IPS-20b (cell line): Measurements from ENCODE around the gene RNF144A.

ENCODE experiments used
- H3K27ac ChIP-seq: one replicate; pipeline ENCODE4 v1.5.1; 2013; ENCODE audit warnings: low read length
- H3K27me3 ChIP-seq: 2 replicates; pipeline ENCODE4 v1.6.1; 2013; ENCODE audit warnings: mild to moderate bottlenecking, low read length, inconsistent platforms; ENCODE audit not compliant: insufficient read depth
- H3K36me3 ChIP-seq: 2 replicates; pipeline ENCODE4 v1.6.1; 2013; ENCODE audit warnings: low read depth, mild to moderate bottlenecking, inconsistent platforms, low read length, moderate library complexity; ENCODE audit not compliant: insufficient read depth
- H3K4me1 ChIP-seq: 2 replicates; pipeline ENCODE4 v1.6.1; 2013; ENCODE audit warnings: mild to moderate bottlenecking, control low read depth, inconsistent platforms, low read length, moderate library complexity; ENCODE audit not compliant: insufficient read depth
- H3K4me3 ChIP-seq: 2 replicates; pipeline ENCODE4 v1.5.1; 2013; ENCODE audit warnings: mild to moderate bottlenecking, low read length, inconsistent platforms
- H3K9ac ChIP-seq: 2 replicates; pipeline ENCODE4 v1.6.1; 2013; ENCODE audit warnings: low read depth, mild to moderate bottlenecking, inconsistent platforms, low read length, moderate library complexity
- H3K9me3 ChIP-seq: 2 replicates; pipeline ENCODE4 v1.6.1; 2013; ENCODE audit warnings: mild to moderate bottlenecking, low read depth, low read length, inconsistent platforms; ENCODE audit not compliant: insufficient read depth

The RNF144A gene

GRCh38 chr2:7047661-7048060 is 130.4 kb downstream of the RNF144A start:
- no peaks in the 10 kb centered on the region; the same call in 1 of the 2 replicates for H3K4me1 ChIP-seq
- H3K9ac ChIP-seq, result no peak overlapping the region
- H3K9me3 ChIP-seq, result no peaks in the 10 kb centered on the region
- H3K4me3 ChIP-seq, result no peak overlapping the region
- no peaks in the 10 kb centered on the region; the same call in 1 of the 2 replicates for H3K36me3 ChIP-seq
- no peaks in the 10 kb centered on the region for H3K27me3 ChIP-seq
- no peak overlapping the region for H3K27ac ChIP-seq

GRCh38 chr2:7048762-7049294 is 131.6 kb downstream of the RNF144A start:
- Histone ChIP-seq H3K9ac (no peak overlapping the region), H3K9me3 (no peaks in the 10 kb centered on the region), H3K27me3 (no peaks in the 10 kb centered on the region), H3K4me1 (no peaks in the 10 kb centered on the region; the same call in 1 of the 2 replicates), H3K4me3 (no peak overlapping the region), H3K36me3 (no peaks in the 10 kb centered on the region; the same call in 1 of the 2 replicates), H3K27ac (no peak overlapping the region)

GRCh38 chr2:7052404-7052803 is 135.2 kb downstream of the RNF144A start:
- H3K9me3 ChIP-seq, result no peaks in the 10 kb centered on the region
- no peak overlapping the region for H3K9ac ChIP-seq
- no peak overlapping the region for H3K27ac ChIP-seq
- H3K4me3 ChIP-seq, result no peak overlapping the region
- H3K27me3 ChIP-seq, result no peaks in the 10 kb centered on the region
- no peaks in the 10 kb centered on the region for H3K36me3 ChIP-seq
- H3K4me1 ChIP-seq, result no peaks in the 10 kb centered on the region; the same call in 1 of the 2 replicates

- H3K27ac ChIP-seq, result no peak overlapping the region
Measured at GRCh38 chr2:7053650-7054265, 136.5 kb downstream of the RNF144A start.

GRCh38 chr2:7057865-7058400 is 140.7 kb downstream of the RNF144A start:
- H3K27me3 ChIP-seq, result no peaks in the 10 kb centered on the region
- H3K4me1 ChIP-seq, result peaks cover 6% of the 10 kb centered on the region
- no peak overlapping the region for H3K27ac ChIP-seq
- no peaks in the 10 kb centered on the region for H3K36me3 ChIP-seq
- H3K9me3 ChIP-seq, result no peaks in the 10 kb centered on the region
- no peak overlapping the region for H3K4me3 ChIP-seq
- H3K9ac ChIP-seq, result no peak overlapping the region

More at GRCh38 chr2:7053650-7054265, 136.5 kb downstream of the RNF144A start:
- H3K9me3 ChIP-seq, result no peaks in the 10 kb centered on the region
- H3K27me3 ChIP-seq, result no peaks in the 10 kb centered on the region
- H3K4me1 ChIP-seq, result no peaks in the 10 kb centered on the region; the same call in 1 of the 2 replicates
- no peak overlapping the region for H3K9ac ChIP-seq
- no peaks in the 10 kb centered on the region for H3K36me3 ChIP-seq
- H3K4me3 ChIP-seq, result no peak overlapping the region

- no peaks in the 10 kb centered on the region for H3K27me3 ChIP-seq
- no peak overlapping the region for H3K4me3 ChIP-seq
- H3K27ac ChIP-seq, result no peak overlapping the region
- no peaks in the 10 kb centered on the region for H3K36me3 ChIP-seq
- H3K9me3 ChIP-seq, result no peaks in the 10 kb centered on the region
- H3K9ac ChIP-seq, result no peak overlapping the region
- H3K4me1 ChIP-seq, result peaks cover 6% of the 10 kb centered on the region
Measured at GRCh38 chr2:7060156-7060555, 142.9 kb downstream of the RNF144A start.

GRCh38 chr2:7060631-7061449 is 143.6 kb downstream of the RNF144A start:
- no peaks in the 10 kb centered on the region for H3K27me3 ChIP-seq
- no peak overlapping the region for H3K4me3 ChIP-seq
- no peak overlapping the region for H3K9ac ChIP-seq
- H3K9me3 ChIP-seq, result no peaks in the 10 kb centered on the region
- peaks cover 6% of the 10 kb centered on the region for H3K4me1 ChIP-seq
- H3K36me3 ChIP-seq, result no peaks in the 10 kb centered on the region
- no peak overlapping the region for H3K27ac ChIP-seq

- Histone ChIP-seq H3K27me3 (no peaks in the 10 kb centered on the region), H3K27ac (no peak overlapping the region), H3K4me3 (no peak overlapping the region), H3K36me3 (no peaks in the 10 kb centered on the region), H3K9ac (no peak overlapping the region), H3K4me1 (peaks cover 6% of the 10 kb centered on the region), H3K9me3 (no peaks in the 10 kb centered on the region)
Measured at GRCh38 chr2:7061450-7061789, 144.2 kb downstream of the RNF144A start.

- peaks cover 6% of the 10 kb centered on the region for H3K4me1 ChIP-seq
- H3K4me3 ChIP-seq, result no peak overlapping the region
- no peaks in the 10 kb centered on the region for H3K27me3 ChIP-seq
- H3K9ac ChIP-seq, result no peak overlapping the region
- no peaks in the 10 kb centered on the region for H3K36me3 ChIP-seq
- H3K9me3 ChIP-seq, result no peaks in the 10 kb centered on the region
- no peak overlapping the region for H3K27ac ChIP-seq
Measured at GRCh38 chr2:7061921-7062320, 144.7 kb downstream of the RNF144A start.

- Histone ChIP-seq H3K27me3 (no peaks in the 10 kb centered on the region), H3K9ac (no peak overlapping the region), H3K4me1 (peaks cover 6% of the 10 kb centered on the region), H3K27ac (no peak overlapping the region), H3K36me3 (no peaks in the 10 kb centered on the region), H3K9me3 (no peaks in the 10 kb centered on the region), H3K4me3 (no peak overlapping the region)
Measured at GRCh38 chr2:7063789-7064188, 146.6 kb downstream of the RNF144A start.

GRCh38 chr2:7068457-7068856 is 151.2 kb downstream of the RNF144A start:
- no peak overlapping the region for H3K9ac ChIP-seq
- H3K36me3 ChIP-seq, result no peaks in the 10 kb centered on the region
- no peak overlapping the region for H3K27ac ChIP-seq
- H3K4me3 ChIP-seq, result no peak overlapping the region
- H3K27me3 ChIP-seq, result no peaks in the 10 kb centered on the region
- no peaks in the 10 kb centered on the region for H3K9me3 ChIP-seq
- H3K4me1 ChIP-seq, result no peaks in the 10 kb centered on the region

GRCh38 chr2:7070483-7070882 is 153.3 kb downstream of the RNF144A start:
- H3K27ac ChIP-seq, result no peak overlapping the region
- no peak overlapping the region for H3K9ac ChIP-seq
- no peaks in the 10 kb centered on the region for H3K27me3 ChIP-seq
- no peaks in the 10 kb centered on the region for H3K4me1 ChIP-seq
- H3K9me3 ChIP-seq, result no peaks in the 10 kb centered on the region
- no peaks in the 10 kb centered on the region for H3K36me3 ChIP-seq
- H3K4me3 ChIP-seq, result no peak overlapping the region
